Nephron progenitor cell (in vitro differentiated cells): ENCODE measurements around the gene SYNE2.

Source experiments
- DNase-seq: peaks from one replicate; pipeline ENCODE4 v3.0.0; 2021
- H3K27ac Mint-ChIP-seq: 2 replicates; pipeline ENCODE4 v1.8.0; 2021; ENCODE audit warnings: mild to moderate bottlenecking, moderate library complexity, mixed read lengths
- H3K27me3 Mint-ChIP-seq: 2 replicates; pipeline ENCODE4 v1.8.0; 2021; ENCODE audit warnings: mild to moderate bottlenecking, low read depth, mixed read lengths; ENCODE audit not compliant: poor library complexity
- H3K36me3 Mint-ChIP-seq: 2 replicates; pipeline ENCODE4 v1.8.0; 2021; ENCODE audit warnings: low read depth, mixed read lengths
- H3K4me1 Mint-ChIP-seq: 2 replicates; pipeline ENCODE4 v1.8.0; 2021; ENCODE audit warnings: mixed read lengths
- H3K4me3 Mint-ChIP-seq: 2 replicates; pipeline ENCODE4 v1.8.0; 2021; ENCODE audit warnings: mild to moderate bottlenecking, moderate library complexity, mixed read lengths
- H3K9me3 Mint-ChIP-seq: 2 replicates; pipeline ENCODE4 v1.8.0; 2021; ENCODE audit warnings: mild to moderate bottlenecking, moderate library complexity, mixed read lengths
- CTCF ChIP-seq: fragments of 200-600 bp; sonication (generic); IDR thresholded peaks from 2 replicates; pipeline ENCODE4 v1.5.0; 2021; ENCODE audit warnings: antibody characterized with exemption

The SYNE2 gene

DNA sequence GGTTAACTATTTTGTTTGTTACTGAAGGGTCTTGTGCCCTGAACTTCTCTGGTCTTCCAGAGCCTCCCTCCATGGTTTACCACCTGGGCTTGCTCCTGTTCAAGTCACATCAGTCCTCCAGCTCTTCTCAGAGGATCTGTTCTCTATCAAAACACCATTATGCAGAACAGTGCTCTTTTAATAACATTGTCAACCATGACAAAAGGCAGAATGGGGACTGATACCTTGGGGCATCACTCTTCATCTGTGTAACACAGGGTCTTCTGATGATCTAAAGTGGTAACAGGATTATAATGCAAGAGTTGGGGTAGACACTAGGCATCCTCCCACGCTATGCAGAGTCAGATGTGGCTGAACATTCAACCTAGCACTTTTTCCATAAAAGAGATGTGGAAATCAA is 403.0 kb downstream of the SYNE2 start:
- DNase-seq, result no peak
- Mint-ChIP-seq H3K27me3 (no peaks in the 10 kb centered on the region), H3K27ac (no peak overlapping the region), H3K9me3 (no peaks in the 10 kb centered on the region), H3K4me3 (no peak overlapping the region), H3K4me1 (peaks cover 4% of the 10 kb centered on the region), H3K36me3 (no peaks in the 10 kb centered on the region)
- TF ChIP-seq CTCF, result no peak

DNA sequence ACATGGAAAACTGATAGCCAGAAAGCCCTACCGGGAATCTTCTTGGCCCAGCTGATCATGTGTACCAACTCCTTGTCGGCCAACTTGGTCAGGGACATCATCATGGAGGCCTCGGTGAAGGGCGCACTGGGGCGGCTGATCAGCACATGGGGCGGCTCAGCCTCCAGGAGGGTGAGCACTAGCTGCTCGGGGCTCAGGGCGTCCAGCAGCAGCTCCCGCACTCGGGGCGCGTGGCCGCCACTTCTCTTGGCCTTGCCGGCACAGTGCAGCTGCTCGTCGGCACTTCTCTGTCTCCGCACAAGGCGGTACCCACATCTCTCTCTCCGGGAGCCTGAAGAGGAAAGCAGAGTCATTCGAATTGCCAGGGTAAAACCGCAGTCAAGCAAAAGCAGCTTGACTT is 407.6 kb downstream of the SYNE2 start:
- no peak for DNase-seq
- Mint-ChIP-seq H3K36me3 (no peaks in the 10 kb centered on the region), H3K27me3 (peaks cover 5% of the 10 kb centered on the region), H3K4me3 (no peak overlapping the region), H3K4me1 (peaks cover 4% of the 10 kb centered on the region), H3K9me3 (no peaks in the 10 kb centered on the region), H3K27ac (no peak overlapping the region)
- TF ChIP-seq CTCF, result no peak

DNA sequence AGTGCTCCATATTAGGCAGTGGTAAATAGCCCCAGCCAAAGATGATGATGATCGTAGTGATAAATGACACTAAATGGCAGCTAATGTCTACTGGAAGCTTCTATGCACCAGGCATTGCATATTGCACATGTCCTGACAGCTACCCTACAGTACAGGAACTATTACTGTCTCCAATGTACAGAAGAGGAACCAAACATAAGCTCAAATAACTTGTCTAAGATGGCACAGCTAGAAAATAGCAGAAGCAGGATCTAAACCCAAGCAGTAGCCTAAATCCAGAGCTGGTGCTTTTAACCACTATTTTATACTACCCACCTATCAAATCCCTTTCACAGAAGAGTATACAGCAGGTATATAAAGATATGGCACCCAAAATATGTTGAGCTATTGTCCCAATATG is 412.4 kb downstream of the SYNE2 start:
- TF ChIP-seq CTCF, result no peak
- H3K27me3 Mint-ChIP-seq, result peaks cover 10% of the 10 kb centered on the region
- no peak overlapping the region for H3K4me3 Mint-ChIP-seq
- H3K9me3 Mint-ChIP-seq, result no peaks in the 10 kb centered on the region
- no peaks in the 10 kb centered on the region for H3K4me1 Mint-ChIP-seq
- DNase-seq, result no peak
- no peaks in the 10 kb centered on the region for H3K36me3 Mint-ChIP-seq
- no peak overlapping the region for H3K27ac Mint-ChIP-seq

DNA sequence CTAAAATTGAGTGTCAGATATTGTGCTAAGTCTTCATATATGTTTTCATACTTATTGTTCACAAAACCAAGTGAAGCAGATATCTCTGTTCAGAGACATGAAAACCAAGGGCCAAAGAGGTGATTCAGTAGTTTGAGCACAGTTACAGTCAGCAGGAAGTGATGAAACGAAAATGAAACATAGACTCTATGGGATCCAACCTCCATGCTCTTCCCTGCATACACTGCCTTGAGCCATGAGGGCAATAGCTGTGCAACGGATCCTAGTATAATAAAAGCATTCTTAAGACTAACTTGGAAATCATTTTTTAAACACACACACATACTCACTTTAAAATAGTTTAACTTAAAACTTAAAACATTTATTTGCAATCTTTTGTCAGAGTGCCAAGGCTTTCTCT is 413.4 kb downstream of the SYNE2 start:
- DNase-seq, result no peak
- TF ChIP-seq CTCF, result no peak
- H3K4me1 Mint-ChIP-seq, result no peaks in the 10 kb centered on the region
- H3K36me3 Mint-ChIP-seq, result no peaks in the 10 kb centered on the region
- no peak overlapping the region for H3K27ac Mint-ChIP-seq
- no peak overlapping the region for H3K4me3 Mint-ChIP-seq
- H3K27me3 Mint-ChIP-seq, result peaks cover 10% of the 10 kb centered on the region
- H3K9me3 Mint-ChIP-seq, result no peaks in the 10 kb centered on the region

GRCh38 chr14:64272019-64272418 is 419.2 kb downstream of the SYNE2 start:
- no peak for TF ChIP-seq CTCF
- no peak overlapping the region for H3K27ac Mint-ChIP-seq
- no peaks in the 10 kb centered on the region for H3K36me3 Mint-ChIP-seq
- no peak for DNase-seq
- peaks cover 10% of the 10 kb centered on the region for H3K27me3 Mint-ChIP-seq
- H3K9me3 Mint-ChIP-seq, result peaks cover 4% of the 10 kb centered on the region
- no peaks in the 10 kb centered on the region for H3K4me1 Mint-ChIP-seq
- no peak overlapping the region for H3K4me3 Mint-ChIP-seq
